ENCODE measurements around the gene TLK1. TPM values are rescaled to one million over a fixed set of nuclear protein-coding genes. Genes with fewer than 3 reads are reported as not detected.
A peak's percentile ranks its signal among the peaks of the same experiment; 100 is the strongest.

TLK1 gene
- total RNA-seq, 1 experiment from 2014 or later = 101 TPM

GRCh38 chr2:170966648-170967396 lies 193.9 kb downstream of the TLK1 start:
- H3K4me3 ChIP-seq = no peak overlapping the region
- CTCF ChIA-PET = interaction anchor here (0.6 to 0.7 kb wide), 2 partner anchors 20 to 150 kb away, joined by 6 to 18 read pairs; no protein-coding TSS in a partner anchor
- BruUV-seq (replicated peaks) = no TSS peak
- intact Hi-C loops (cut with micrococcal nuclease; ENCODE audit: unreplicated experiment) = no loop called here
- H3K27ac ChIP-seq = no peak overlapping the region
- H3K36me3 ChIP-seq (ENCODE audit: low read depth) = peaks cover 34% of the 10 kb centered on the region
- no peaks in the 10 kb centered on the region for H4K20me1 ChIP-seq (ENCODE audit: insufficient read depth)
- H3K4me1 ChIP-seq (replicated peaks; ENCODE audit: insufficient read depth) = no peaks in the 10 kb centered on the region
- no peaks in the 10 kb centered on the region for H3K9me3 ChIP-seq (ENCODE audit: insufficient read depth, low read depth)
- H3K27me3 ChIP-seq (ENCODE audit: insufficient read depth, low read depth) = no peaks in the 10 kb centered on the region
- no peaks in the 10 kb centered on the region for H3K9me2 ChIP-seq (ENCODE audit: insufficient read depth)
- no peaks in the 10 kb centered on the region for H3K79me2 ChIP-seq (ENCODE audit: low read depth)
- DNase-seq = no peak
- peaks cover 30% of the 10 kb centered on the region for H3F3A ChIP-seq (ENCODE audit: insufficient read depth, low read depth)
- H3K4me2 ChIP-seq = no peak overlapping the region
- TF ChIP-seq EZH2 (IDR thresholded peaks at IDR 0.05; ENCODE audit: low read depth) (no peak), CTCF (conservative IDR thresholded peaks at IDR 0.05) (peak; percentile 7; the same call in 1 of the 2 replicates)
- POLR2A ChIA-PET (ENCODE audit: unreplicated experiment) = no interaction called here
- no peak overlapping the region for H2AFZ ChIP-seq

- peaks cover 30% of the 10 kb centered on the region for H3F3A ChIP-seq (ENCODE audit: insufficient read depth, low read depth)
- no peak overlapping the region for H3K4me2 ChIP-seq
- no peak overlapping the region for H3K4me3 ChIP-seq
- intact Hi-C loops (cut with micrococcal nuclease; ENCODE audit: unreplicated experiment) = no loop called here
- H3K36me3 ChIP-seq (ENCODE audit: low read depth) = peaks cover 41% of the 10 kb centered on the region
- H3K27me3 ChIP-seq (ENCODE audit: insufficient read depth, low read depth) = no peaks in the 10 kb centered on the region
- no peaks in the 10 kb centered on the region for H3K79me2 ChIP-seq (ENCODE audit: low read depth)
- TF ChIP-seq CTCF (conservative IDR thresholded peaks at IDR 0.05) (no peak), EZH2 (IDR thresholded peaks at IDR 0.05; ENCODE audit: low read depth) (no peak)
- BruUV-seq (replicated peaks) = TSS peak; percentile 11
- POLR2A ChIA-PET (ENCODE audit: unreplicated experiment) = no interaction called here
- no peaks in the 10 kb centered on the region for H3K4me1 ChIP-seq (replicated peaks; ENCODE audit: insufficient read depth)
- CTCF ChIA-PET = no interaction called here
- DNase-seq = no peak
- H3K9me3 ChIP-seq (ENCODE audit: insufficient read depth, low read depth) = no peaks in the 10 kb centered on the region
- H2AFZ ChIP-seq = no peak overlapping the region
- no peaks in the 10 kb centered on the region for H4K20me1 ChIP-seq (ENCODE audit: insufficient read depth)
- H3K27ac ChIP-seq = no peak overlapping the region
- no peaks in the 10 kb centered on the region for H3K9me2 ChIP-seq (ENCODE audit: insufficient read depth)
Measured at GRCh38 chr2:170965446-170966225, 195.1 kb downstream of the TLK1 start.

- TF ChIP-seq CTCF (conservative IDR thresholded peaks at IDR 0.05) = no peak
- TF ChIP-seq EZH2 (IDR thresholded peaks at IDR 0.05; ENCODE audit: low read depth) = no peak
- H3K9me2 ChIP-seq (ENCODE audit: insufficient read depth) = no peaks in the 10 kb centered on the region
- no TSS peak for BruUV-seq (replicated peaks)
- H3K4me2 ChIP-seq = no peak overlapping the region
- H2AFZ ChIP-seq = no peak overlapping the region
- no peak overlapping the region for H3K27ac ChIP-seq
- no peak overlapping the region for H3K4me3 ChIP-seq
- H3K4me1 ChIP-seq (replicated peaks; ENCODE audit: insufficient read depth) = no peaks in the 10 kb centered on the region
- ChIA-PET POLR2A (ENCODE audit: unreplicated experiment) (no interaction called here), CTCF (no interaction called here)
- H3K9me3 ChIP-seq (ENCODE audit: insufficient read depth, low read depth) = no peaks in the 10 kb centered on the region
- H3F3A ChIP-seq (ENCODE audit: insufficient read depth, low read depth) = peaks cover 24% of the 10 kb centered on the region
- no peak for DNase-seq
- H3K79me2 ChIP-seq (ENCODE audit: low read depth) = no peaks in the 10 kb centered on the region
- intact Hi-C loops (cut with micrococcal nuclease; ENCODE audit: unreplicated experiment) = no loop called here
- no peaks in the 10 kb centered on the region for H3K27me3 ChIP-seq (ENCODE audit: insufficient read depth, low read depth)
- no peaks in the 10 kb centered on the region for H4K20me1 ChIP-seq (ENCODE audit: insufficient read depth)
- H3K36me3 ChIP-seq (ENCODE audit: low read depth) = peaks cover 51% of the 10 kb centered on the region
Measured at GRCh38 chr2:170963386-170963785, 197.3 kb downstream of the TLK1 start.

Data from PC-9 (cell line).